NCI-H524 (cell line): Measurements from ENCODE around the gene CCDC88A.
"Not testable (repeated sequence)": the region's sequence is repeated elsewhere in the genome, so short reads cannot be mapped to it uniquely, and the experiment has no call there.

Experiments
- DNase-seq, 2 experiments: peaks; one replicate each; lab custom pipeline; 2025; lab: John Stamatoyannopoulos, UW

The CCDC88A gene

DNA sequence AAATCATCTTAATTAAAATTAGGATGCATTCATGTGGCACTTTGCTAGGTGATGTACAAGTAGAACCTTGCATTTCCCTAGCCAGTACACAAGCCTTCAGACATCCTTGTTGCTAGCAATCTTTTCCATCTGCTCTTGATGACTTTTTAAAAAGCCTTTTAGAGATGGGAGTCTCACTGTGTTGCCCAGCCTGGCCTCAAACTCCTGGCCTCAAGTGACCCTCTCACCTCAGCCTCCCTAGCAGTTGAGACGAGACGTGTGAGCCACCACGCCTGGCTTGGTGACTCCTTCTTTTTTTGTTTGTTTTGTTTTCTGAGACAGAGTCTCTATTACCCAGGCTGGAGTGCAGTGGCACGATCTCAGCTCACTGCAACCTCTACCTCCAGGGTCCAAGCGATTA lies 1.7 kb upstream of the CCDC88A start:
- no peak for DNase-seq

DNA sequence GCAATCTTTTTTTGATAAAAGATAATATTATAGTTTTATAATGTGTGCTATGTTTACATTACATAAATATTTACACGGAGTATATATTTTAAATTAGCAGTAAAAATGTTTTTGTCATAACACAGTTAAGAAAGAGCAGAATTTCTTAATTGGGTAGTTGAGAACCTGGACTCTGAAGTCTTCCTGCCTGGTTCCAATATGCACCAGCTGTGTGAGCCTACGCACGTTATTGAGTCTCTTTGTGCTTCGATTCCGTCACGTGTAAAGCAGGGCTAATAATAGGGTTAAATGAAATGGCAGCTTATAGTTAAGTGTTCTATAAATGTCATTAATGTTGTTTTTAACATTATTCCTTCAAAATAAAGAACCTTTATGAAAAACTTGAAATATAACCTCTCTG lies 1.2 kb upstream of the CCDC88A start:
- no peak for DNase-seq

DNA sequence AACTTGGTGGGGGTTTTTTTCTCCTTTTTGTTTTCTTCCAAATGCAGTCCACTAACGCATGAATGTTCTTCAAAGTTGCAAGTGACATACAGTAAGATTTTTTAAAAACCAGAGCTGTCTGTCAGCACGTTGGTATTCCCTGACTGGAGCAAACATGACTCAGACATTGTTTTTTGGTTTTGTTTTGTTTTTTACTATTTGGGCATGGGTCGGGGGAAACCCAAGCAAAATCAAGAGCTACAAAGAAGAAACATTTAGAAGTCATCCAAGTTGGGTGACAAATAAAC lies 726 bp upstream of the CCDC88A start:
- no peak for DNase-seq

DNA sequence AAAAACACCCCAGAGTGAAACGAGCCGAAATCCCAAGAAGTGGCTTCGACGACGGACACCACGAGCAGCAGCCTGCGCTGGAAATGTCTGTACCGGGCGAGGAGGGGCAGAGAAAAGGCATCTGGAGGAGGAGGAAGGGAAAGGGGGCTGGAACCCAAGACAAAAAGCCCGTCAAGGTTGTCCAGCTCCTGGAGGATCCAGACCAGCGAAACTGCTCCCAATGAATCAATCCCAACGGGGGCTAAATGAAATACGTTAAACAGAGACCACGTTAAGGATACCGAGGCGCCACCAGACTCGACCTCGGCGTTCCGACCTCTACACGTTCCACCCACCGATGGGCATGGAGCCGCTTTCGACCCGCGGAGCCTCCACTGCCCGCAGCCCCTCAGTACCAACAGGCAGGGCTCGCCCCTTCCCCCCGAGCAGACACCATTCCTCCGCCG lies 400 bp downstream of the CCDC88A start:
- DNase-seq, result peak; percentile 83 to 88

DNA sequence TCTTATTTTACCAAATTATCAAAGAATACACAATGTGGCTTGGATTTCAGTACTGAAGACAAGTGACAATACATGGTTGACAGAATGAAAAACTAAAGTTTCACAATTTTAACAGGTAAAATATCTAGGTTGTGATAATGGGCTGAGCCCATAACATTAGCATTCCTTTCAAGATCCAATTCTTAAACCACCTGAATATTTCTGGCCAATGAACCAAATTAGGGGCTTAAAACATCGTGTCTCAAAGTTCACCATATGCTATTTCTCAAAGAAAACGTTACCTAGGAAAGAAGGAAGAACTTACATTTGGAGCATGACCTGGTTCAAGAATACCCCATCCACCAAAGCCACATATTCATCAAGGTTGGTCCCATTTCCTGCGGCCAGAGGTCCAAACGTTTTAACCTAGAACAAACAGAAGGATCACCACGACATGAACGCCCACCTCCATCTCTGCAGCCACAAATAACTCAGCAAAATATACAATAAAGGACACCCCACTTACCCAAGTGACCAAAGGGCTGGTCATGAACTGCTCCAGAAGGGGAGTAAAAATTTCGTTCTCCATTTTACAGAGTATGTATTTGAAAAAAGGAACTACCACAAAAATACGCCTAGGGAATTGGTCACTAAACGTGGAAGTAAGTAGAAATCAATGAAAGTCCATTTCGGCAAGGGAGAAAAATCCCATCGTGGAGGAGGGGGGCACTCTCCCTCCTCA lies 984 bp downstream of the CCDC88A start:
- DNase-seq, result peak in 1 of 2 experiments; percentile 42

DNA sequence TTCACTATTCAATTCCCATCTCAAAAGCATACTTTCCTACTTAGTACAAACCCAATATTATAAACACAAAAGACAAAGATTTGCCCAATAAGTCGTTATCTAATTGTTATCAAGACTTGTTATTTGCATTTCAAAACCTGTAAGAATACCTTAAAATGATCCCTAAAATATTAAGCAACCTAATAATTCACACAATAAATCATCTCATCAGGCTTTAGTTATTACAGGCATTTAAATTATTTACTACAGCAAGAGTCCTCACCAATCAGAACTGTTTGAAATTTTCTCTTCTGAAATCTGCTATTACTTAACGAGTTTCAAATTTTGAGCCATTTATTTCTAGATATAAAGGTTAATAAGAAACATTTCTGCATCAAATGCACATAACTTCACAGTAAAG lies 1.6 kb downstream of the CCDC88A start:
- DNase-seq, result no peak

DNA sequence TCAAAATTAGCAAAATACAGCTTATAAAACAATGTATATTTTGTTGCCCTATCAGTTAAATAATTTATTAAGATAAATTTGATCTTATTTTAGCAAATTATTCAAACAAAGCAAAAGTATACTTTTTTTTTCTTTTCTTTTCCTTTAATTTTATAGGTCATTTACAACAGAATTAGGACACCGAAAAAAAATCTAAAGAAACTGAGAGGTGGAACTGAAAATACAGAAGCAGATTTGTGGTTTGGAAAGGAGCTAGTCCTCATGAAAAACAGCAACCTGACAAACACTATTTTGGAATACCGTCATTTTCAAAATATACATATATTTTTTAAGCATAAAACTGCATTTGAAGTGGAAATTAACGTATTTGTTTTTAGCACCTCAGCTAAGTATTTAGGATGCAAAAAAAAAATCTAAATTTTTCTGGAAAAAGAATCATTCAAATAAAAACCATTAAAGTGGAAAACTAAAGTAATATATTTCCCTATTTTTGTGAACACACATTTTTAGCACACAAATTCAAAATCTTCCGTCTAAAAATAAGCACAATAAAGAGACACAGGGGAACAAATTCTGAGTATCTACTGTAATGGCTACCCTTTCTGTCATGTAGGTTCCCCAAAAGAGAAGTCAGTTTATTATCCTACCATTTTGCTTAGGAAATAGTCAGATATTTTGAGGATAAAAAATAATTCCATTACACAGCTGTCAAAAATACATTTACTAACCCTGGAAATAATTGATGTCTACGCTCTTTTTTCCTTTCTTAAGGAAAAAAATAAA lies 2.7 kb downstream of the CCDC88A start:
- no peak for DNase-seq

DNA sequence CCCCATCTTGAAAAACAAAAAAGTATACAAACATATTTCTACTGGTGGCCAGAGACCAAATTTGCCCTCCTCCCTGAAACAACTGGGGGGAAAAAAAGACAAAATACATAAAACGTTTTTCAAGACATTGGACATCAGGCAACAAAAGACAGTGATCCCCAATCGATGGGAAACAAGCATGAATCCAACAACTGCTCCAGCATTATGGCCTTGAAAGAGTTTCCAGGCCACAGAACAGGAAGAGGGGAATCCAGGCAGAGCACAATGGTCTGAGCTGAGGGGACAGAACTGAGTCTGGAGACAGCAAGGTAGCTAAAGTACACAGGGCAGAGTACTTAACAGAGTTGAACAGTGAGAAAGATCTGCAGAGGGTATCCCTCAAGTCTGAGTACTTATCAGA lies 4.4 kb downstream of the CCDC88A start:
- no peak for DNase-seq

DNA sequence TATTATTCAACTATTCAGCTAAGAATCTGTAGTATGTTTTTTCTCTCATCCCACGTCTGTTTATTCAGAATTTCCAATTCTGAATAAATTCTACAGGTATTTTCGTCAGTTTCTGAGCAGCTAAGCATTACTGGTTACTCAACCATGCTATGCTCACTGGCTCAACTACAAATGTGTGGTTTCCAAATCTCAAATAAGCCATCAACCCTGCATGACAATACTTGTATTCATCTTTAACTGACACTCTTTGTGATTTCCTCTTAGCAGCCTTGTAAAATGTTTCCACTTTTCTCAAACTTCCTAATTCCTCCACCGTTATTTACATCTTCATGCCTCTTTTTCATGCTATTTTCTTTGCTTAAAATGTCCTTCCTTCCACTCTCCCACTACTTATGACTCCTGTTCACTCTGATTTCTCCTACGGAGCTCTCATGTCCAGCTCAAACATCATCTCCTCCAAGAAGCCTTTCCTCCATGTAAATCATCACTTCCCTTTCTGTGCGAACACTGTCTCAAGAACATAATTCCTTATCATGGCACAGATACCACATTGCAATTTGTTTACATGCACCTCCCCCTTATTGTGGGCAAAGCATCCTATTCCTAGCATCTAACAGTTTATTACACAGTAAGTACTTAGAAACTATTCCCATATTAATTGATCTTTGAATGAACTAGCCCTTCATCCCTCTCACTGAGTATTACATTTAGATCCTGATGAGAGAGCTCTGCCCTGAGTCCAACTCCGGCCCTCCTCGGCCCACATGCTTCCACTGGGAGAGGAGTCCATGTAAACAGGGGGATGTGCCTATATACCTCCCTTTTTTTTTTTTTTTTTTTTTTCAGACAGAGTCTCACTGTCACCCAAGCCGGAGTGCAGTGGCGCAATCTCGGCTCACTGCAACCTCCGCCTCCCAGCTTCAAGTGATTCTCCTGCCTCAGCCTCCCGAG lies 10.5 kb downstream of the CCDC88A start:
- DNase-seq, result no peak

DNA sequence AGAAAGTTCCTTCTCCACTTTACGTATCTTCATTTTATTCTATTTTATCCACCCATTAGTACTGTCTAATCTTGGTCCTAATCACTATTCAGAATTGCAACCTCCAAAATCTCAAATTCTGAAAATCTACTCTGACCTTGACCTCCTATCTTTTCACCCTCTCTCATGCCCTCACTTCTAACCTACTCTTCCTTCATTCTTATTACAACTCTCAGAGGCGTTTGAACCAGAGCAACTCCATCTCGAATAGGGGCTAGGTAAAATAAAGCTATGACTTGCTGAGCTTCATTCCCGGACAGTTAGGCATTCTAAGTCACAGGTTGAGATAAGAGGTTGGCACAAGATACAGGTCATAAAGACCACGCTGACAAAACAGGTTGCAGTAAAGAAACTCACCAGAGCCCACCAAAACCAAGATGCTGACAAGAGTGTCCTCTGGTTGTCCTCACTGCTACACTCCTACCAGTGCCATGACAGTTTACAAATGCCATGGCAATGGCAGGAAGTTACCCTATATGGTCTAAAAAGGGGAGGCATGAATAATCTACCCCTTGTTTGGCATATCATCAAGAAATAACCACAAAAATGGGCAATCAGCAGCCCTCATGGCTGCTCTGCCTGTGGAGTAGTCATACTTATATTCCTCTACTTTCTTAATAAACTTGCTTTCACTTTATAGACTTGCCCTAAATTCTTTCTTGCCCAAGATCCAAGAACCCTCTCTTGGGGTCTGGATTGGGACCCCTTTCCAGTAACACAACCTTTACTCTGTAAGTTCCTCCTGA lies 11.4 kb downstream of the CCDC88A start:
- DNase-seq, result no peak

DNA sequence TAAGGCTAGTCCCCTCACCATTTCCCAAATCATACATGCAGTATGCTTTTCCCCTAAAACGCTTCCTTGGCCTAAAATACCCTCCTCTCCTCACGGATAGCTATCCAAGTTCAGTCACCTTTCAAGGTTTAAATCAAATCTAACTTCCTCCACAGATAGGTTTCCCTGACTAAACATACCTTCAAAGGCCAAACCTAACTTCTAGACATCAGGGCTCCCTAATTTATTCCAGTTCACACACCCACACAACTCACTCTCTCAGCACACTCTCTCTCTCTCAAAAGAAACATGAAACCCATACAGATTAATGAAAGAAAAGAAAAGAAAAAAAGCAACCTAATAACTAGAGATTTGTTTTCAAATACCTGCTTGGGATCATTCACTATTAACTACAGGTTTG lies 14.5 kb downstream of the CCDC88A start:
- DNase-seq, result no peak

DNA sequence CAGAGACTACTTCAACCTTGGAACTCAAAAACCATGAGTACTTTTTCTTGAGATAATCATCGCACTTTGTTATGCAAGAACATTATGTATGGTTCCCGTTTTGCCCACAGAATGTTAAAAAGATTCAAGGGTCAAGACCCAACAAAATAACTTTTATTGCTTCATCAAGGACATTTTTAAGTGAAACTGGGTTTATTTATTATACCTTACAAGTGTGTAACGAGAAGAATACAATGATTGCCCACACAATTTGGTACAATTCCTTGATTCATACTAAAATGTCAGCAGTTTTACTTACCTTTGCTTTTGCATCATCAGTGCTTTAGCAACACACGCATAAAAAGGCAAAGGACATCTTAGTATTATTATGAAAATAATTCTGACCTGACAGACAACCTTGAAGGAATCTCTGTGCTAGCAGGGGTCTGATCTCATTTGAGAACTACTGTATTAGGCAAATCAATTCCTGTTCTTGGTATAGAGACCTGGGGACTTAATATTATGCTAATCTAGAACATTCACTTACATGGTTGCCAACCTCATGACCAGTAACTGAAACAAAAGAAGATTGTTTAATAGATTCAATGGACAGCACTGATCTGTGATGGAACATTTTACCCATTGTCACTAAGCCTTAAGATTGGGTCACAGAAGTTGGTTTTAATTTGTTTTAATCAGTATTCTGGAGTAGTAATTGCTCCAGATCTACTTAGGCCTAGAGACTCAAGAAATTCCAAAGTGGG lies 16.2 kb downstream of the CCDC88A start:
- no peak for DNase-seq

DNA sequence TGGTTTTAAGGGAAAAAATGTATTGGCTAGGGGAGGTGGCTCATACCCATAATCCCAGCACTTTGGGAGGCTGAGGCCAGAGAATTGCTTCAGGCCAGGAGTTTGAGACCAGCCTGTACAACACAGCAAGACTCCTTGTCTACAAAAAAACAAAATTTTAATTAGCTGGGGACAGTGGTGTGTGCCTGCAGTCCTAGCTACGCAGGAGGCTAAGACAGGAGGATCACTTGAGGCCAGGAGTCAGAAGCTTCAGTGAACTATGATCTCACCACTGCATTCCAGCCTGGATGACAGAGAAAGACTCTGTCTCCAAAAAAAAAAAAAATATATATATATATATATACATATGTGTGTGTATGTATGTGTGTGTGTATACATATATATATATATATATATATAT lies 18.5 kb downstream of the CCDC88A start:
- no peak for DNase-seq

DNA sequence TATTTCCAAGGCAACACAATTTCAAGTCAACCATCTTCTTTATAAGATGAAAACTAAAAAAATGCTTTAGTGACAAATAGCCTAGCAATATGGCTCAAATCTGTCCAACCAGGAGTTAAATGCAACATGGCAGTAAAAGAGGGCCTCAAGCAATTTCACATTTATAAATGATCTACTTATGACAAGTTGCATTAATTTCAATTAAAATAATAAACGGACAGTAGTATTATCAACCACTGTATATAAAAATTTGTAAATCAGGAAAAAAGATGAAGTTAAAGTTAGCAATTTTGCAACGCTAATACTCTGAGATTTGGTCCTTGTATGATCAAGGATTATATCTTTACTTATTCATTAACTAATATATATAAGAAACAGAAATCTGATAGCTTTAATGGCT lies 19.3 kb downstream of the CCDC88A start:
- DNase-seq, result peak; percentile 65 to 77

DNA sequence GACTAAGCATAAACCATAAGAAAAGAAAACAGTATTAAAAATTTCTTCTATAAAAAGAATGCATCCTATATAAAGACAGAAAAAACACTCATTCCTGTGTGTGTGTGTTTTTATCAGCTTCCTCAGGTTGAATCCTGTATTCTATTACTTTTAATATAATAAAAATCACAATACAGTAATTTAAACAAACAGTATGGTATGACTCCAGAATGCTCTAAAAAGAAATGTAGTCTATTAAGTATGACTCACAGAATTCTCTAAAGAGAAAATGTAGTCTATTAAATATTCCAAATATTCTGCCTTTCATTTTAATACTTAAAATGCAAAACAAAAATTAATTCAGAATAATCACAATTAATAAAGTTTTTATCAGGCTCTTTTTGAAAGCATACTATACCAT lies 19.8 kb downstream of the CCDC88A start:
- DNase-seq, result no peak

DNA sequence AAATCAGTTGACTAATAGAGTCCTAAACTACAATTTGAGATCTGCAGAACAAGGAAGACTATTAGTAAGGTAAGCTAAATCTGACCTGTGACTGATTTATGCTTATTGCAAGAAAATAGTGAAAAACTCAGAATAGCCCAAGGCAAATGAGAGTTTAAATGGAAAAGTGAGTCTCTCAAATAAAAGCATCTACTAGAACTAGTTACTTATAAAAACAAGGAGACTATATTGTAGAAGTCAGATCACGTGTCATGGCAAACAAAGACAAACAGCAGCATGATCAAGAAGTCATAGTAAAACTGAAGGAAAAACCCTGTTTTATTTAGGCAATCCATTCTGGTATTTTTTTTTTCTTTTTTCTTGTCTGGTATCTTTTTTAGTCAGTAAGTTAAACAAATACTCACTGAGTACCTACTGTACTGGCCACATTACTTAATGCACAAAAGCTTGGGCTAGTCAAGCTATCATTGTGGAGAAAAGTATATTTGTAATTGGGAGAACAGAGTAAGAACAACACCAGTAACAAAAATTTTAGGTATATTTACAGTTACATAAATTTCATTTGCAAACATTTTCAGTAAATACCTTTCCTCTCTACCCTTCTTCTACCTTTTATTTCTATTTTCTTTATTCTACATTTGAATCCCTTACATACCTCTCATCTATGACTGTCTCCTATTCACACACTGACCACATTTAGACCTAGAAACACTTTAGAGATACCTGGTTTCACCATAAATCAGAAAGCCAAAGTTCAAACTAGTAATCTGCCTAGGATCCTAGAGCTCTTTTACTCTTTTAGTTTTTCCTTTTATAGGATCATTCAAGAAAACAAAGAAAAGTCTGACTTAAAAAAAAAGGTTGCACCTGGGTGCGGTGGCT lies 23.7 kb downstream of the CCDC88A start:
- no peak for DNase-seq

DNA sequence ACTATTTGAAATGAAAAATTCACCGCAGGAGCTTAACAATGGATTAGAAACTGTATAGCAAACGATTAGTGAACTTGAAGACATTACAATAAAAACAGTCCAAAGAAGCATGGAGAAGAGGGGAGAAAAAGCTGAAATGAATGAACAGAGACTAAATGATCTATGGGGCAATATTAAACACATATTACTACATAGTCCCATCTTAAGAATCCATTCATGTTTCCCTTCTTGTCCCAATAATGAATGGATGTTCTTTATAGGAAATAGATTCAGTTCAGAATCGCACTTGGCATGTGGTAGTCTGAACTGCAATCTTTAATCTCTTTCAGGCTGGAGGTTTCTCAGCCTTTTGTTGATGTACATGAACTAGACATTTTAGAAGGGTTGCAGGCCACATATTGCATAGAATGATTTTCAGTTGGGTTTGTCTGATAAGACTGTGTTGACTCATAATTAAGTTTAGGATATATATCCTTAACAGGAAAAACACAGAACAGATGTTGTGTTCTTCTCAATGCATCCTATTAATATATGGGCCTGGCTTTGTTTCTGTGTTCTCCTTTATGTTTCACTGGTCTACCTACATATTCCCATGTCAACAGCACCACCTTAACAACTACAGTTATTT lies 27.9 kb downstream of the CCDC88A start:
- DNase-seq, result no peak

DNA sequence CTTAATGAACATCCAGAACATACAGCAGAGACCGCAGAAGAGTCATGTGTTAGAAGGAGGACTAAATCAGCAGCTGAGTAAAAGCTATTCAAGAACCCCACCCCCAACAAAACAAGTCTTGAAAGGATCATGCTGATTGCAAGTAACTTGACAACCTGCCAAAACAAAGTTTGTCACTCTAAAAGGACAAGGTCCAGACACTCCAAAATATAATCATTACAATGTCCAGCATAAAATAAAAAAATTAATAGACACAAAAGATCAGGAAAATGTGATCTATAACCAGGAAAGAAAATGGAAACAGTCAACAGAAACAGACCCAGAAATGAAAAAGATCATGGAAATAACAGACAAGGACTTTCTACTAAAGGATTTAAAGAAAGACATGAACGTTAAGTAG lies 28.5 kb downstream of the CCDC88A start:
- no peak for DNase-seq

DNA sequence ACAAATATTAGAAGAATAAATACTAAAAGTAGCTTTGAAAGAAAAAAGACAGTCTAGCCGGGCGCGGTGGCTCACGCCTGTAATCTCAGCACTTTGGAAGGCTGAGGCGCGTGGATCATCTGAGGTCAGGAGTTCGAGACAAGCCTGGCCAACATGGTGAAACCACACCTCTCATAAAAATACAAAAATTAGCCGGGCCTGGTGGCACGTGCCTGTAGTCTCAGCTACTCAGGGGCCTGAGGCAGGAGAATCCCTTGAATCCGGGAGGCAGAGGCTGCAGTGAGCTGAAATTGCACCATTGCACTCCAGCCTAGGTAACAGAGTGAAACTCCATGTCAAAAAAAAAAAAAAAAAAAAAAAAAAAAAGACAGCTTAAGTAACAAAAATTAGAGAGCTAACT lies 34.1 kb downstream of the CCDC88A start:
- DNase-seq, result not testable (repeated sequence)

DNA sequence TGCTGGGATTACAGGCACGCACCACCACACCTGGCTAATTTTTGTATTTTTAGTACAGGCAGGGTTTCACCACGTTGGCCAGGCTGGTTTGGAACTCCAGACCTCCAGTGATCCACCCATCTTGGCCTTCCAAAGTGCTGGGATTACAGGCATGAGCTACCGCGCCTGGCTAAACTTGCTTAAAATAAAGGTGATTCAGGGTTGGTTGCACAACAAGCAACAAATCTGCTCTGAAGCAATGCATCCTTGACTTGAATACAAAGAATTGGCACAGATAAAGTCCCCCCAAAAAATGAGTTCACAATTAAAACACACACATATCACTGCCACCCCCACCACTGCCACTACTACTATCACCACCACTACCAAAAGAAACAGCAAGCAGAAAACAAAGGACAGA lies 34.9 kb downstream of the CCDC88A start:
- no peak for DNase-seq
